G401 (cell line): ENCODE measurements around the gene ZIC4. TPM values are rescaled to one million over a fixed set of nuclear protein-coding genes. Genes with fewer than 3 reads are reported as not detected.
A peak's percentile ranks its signal among the peaks of the same experiment; 100 is the strongest.

Source experiments
- DNase-seq: peaks from one replicate; pipeline ENCODE4 v3.0.0-alpha.2; 2015; ENCODE audit warnings: low spot score
- in situ Hi-C: cut with HindIII; loops from 2 replicates; pipeline ENCODE4 v1.10.0; 2016; ENCODE audit warnings: low sequenced_read_pairs, mixed read lengths
- total RNA-seq: library from RNA; depleted of rRNA; stranded (reverse); fragments of >200 nt; shearing (Covaris generic); gene quantifications from 2 replicates; pipeline ENCODE4 v1.2.3, GENCODE V29; 2014; rRNA removed

Gene ZIC4
- total RNA-seq, 1 experiment from 2014 or later: not detected

DNA sequence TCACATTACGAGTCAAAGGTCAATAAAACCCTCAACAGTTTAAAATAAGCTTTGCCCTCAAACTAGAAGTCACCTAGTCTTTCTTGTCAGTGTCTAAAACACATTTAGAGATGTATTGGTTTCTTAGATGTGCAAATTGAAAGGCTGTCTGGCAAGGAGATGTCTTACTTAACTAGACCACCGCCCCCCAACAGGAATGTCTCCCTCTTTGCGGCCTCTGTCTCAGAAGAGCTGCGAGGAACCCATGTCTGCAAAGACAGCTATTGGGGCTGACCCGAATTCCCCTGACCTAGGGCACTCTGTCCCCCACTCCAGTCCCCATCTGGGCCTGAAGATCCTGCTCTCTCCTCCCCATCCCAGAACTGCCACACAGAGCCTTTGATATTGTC, 46.3 kb downstream of the ZIC4 start:
- in situ Hi-C loops: no loop called here
- no peak for DNase-seq

DNA sequence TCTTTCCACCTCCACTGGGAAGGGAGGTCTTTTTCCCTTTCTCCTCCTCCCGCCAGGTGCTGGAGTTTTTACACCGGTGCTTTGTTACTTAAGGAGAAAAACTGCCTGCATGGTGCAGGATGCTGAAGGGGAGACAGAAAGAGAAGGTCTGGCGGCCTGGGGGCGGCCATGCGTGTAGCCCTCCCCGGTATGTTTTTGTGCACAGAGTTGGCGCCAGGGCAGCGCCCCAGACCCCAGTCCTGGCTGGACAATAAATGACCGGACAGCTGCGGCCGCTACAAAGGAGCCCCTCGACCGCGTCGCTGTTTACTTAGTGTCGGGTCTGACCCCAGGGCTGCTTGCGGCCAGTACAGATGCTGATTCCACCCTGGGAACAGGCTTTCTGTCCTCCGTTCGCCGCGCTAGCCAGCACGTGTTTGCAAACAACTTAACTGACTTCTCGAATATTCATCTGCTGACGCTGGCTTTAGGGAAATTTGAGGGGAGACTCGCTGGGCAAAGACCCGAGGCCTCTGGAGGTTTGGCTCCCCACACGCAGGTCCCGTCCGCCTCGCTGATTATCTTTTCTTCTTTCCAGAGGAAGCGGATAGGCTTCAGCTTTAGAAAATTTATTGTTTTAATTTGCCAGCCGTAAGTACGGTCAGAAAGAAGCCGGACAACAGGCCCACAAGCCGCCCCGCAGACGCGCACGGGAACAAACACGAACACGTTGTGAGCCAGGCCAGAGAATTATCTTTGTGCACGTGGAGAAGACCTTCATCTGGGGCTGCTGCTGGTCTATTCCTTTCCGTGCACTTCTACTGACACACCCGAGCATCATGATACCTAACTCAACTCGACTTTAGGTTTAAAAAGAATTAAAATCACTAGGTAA, 46.9 kb downstream of the ZIC4 start:
- in situ Hi-C loops: no loop called here
- peak; percentile 47 for DNase-seq

GRCh38 chr3:147358144-147358992, 48.0 kb downstream of the ZIC4 start:
- in situ Hi-C loops: no loop called here

GRCh38 chr3:147356909-147357900, 49.1 kb downstream of the ZIC4 start:
- in situ Hi-C loops: no loop called here
- no peak for DNase-seq

More at GRCh38 chr3:147358144-147358992, 48.0 kb downstream of the ZIC4 start:
- peak; percentile 69 for DNase-seq

GRCh38 chr3:147356145-147356908, 50.0 kb downstream of the ZIC4 start:
- in situ Hi-C loops: no loop called here

GRCh38 chr3:147355753-147356090, 50.6 kb downstream of the ZIC4 start:
- no peak for DNase-seq
- in situ Hi-C loops: no loop called here

More at GRCh38 chr3:147356145-147356908, 50.0 kb downstream of the ZIC4 start:
- no peak for DNase-seq

GRCh38 chr3:147355084-147355752, 51.1 kb downstream of the ZIC4 start:
- DNase-seq: peak; percentile 75
- in situ Hi-C loops: no loop called here

GRCh38 chr3:147354623-147355022, 51.7 kb downstream of the ZIC4 start:
- peak; percentile 64 for DNase-seq
- in situ Hi-C loops: no loop called here

DNA sequence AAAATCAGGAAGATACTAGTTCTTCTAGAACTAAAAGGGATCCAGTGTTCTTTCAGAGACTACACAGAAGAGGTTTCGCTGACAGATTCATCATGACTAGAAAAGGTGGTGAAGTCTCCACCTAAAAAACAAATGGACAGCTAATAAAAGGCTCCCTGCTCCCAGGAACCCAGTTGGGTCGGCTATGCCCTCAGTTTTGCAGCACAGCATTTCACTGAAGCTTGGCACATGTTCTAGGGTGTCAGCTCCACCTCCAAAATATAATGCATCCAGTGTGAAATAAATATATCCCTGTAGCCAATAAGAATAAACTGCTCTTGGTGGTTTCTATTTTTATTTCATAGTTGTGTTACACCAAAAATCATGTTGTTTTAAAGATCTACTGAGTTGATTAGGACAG, 55.0 kb downstream of the ZIC4 start:
- in situ Hi-C loops: no loop called here
- peak; percentile 86 for DNase-seq

DNA sequence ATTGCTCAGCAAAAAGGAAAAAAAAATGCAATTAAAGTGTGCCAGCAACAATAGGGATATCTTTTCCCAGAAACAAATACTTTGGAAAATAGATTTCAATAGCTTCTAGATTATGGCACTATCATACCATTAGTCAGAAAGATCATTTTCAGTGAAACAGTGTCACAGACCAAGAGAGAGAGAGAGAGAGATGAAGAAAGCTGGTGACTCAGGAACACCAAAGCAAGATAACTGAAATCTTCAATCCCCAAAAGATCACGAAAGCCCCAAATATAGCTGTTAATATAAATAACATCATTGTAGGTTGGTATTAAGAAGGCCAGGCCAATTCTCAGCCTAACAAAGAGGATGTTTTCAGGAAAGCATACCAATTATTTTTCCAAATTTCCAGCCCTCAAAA, 57.4 kb downstream of the ZIC4 start:
- DNase-seq: peak; percentile 66
- in situ Hi-C loops: no loop called here

DNA sequence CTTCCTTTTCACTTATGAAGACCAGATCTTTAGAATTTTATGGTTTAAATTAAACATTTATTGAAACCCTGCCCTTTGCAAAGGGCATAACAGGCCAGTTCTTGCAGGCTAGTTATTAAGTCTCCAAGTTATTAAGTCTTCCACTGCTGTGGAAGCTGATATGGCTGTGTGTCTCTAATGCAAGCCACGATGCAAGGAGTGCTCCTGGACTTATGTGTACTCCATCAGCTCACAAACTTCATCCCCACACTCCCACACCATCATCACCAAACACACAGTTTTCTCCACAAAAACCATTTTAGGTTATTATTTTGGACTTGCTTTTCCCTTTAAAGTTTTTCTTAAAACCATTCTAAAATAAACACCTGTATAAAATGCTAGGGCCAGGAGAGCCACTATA, 62.4 kb downstream of the ZIC4 start:
- in situ Hi-C loops: no loop called here
- peak; percentile 63 for DNase-seq

- in situ Hi-C loops: no loop called here
- no peak for DNase-seq
Observed at GRCh38 chr3:147341727-147342126, 64.6 kb downstream of the ZIC4 start.

GRCh38 chr3:147336543-147337278, 69.6 kb downstream of the ZIC4 start:
- DNase-seq: peak; percentile 61
- in situ Hi-C loops: no loop called here

Other genes starting within 250 kb of the ZIC4 start
- gene ZIC1, start 2.8 kb upstream of the ZIC4 start, total RNA-seq: not detected in 2 replicates